ENCODE data around the gene EMB.
"Not testable (repeated sequence)": the region's sequence is repeated elsewhere in the genome, so short reads cannot be mapped to it uniquely, and the experiment has no call there.

Gene EMB, protein sequence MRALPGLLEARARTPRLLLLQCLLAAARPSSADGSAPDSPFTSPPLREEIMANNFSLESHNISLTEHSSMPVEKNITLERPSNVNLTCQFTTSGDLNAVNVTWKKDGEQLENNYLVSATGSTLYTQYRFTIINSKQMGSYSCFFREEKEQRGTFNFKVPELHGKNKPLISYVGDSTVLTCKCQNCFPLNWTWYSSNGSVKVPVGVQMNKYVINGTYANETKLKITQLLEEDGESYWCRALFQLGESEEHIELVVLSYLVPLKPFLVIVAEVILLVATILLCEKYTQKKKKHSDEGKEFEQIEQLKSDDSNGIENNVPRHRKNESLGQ
- total RNA-seq: 260 to 383 reads per million in 2 donors

DNA sequence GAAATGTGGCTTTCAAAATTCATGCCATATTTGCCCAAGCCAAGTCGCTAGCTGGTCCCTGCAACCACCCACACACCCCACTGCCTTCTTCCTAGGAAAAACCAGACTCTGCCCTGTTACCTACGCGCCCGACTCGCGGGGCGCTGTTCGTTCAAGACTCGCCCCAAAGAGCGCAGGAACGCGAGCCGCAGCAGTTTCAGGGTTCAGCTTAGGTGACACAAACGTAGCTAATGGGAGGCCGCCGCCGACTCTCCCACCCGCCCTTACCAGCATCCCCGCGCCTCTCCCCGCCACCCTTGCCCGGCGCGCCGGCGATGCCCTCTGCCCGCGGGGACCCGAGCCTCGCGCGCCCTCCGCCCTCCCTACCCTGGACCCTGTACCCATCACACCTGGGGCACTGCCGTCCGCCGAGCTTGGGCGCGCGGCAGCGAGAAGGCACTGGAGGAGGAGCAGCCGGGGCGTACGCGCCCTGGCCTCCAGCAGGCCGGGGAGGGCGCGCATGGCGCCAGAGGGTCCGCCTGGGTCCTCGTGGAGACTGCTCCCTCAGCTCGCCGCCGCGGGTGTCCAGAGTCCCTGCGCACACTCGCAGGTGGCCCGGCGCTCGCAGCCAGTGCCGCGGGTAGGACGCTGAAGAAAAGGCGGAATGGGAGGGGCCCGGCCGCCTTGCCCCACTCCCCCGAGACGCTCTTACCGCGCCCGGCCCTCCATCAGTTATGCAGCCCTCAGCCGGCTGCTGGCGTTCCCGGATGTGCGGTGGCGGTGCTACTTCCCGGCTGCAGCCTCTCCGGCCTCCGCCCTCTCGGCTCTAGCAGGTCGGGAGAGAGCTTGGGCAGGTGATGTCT is at the start of gene EMB:
EMB (minus strand) TSS at position 638 of the 842 bp plus-strand sequence; CDS start at position 501, 137 bp downstream.
- peak; percentile 45 to 95 (median 68) for DNase-seq

DNA sequence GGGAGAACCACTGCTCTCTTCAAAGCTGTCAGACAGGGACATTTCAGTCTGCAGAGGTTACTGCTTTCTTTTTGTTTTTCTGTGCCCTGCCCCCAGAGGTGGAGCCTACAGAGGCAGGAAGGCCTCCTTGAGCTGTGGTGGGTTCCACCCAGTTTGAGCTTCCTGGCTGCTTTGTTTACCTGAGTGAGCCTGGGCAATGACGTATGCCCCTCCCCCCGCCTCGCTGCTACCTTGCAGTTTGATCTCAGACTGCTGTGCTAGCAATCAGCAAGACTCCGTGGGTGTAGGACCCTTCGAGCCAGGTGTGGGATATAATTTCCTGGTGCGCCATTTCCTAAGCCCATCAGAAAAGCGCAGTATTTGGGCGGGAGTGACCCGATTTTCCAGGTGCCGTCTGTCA is 48.4 kb upstream of the EMB start:
- DNase-seq: peak in 2 of 5 experiments; percentile 74 to 77

DNA sequence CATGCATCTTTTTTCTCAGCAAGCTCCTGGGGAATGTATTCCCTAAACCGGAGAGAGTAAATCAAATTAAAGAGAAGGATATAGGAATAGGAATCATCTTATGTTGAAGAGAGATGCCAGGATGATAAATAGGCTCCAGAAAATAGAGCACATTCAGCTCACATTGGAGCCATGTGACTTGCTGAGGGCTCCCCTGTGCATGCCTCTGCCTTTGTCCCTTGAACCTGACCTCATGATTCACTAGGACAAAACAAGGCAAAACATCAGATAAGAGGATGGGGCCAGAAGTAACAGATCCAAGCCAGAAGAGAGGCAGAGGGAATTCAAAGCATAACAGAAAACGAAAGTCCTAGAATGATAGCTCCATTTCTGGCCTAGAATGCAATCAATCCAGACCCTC is 37.7 kb upstream of the EMB start:
- not testable (repeated sequence) for DNase-seq

DNA sequence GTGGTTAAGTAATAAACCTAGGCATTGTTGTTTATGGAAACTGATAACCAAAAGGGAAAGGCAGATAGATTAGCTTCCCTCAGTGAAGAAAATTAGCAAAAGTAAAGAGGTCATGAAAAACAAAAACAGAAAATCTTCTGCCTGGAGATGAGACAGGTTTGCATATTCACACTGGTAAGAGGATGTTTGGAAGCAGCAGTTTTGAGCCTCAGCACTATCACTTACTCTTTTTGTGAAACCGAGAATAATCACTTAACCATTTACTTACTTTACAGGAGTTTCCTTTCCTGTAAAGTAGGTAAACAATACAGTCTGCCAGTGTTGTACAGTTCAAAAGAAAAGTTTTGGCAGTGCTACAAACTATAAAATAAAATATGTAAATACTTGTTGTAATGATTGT is 35.5 kb upstream of the EMB start:
- peak in 1 of 5 experiments; percentile 53 for DNase-seq

DNA sequence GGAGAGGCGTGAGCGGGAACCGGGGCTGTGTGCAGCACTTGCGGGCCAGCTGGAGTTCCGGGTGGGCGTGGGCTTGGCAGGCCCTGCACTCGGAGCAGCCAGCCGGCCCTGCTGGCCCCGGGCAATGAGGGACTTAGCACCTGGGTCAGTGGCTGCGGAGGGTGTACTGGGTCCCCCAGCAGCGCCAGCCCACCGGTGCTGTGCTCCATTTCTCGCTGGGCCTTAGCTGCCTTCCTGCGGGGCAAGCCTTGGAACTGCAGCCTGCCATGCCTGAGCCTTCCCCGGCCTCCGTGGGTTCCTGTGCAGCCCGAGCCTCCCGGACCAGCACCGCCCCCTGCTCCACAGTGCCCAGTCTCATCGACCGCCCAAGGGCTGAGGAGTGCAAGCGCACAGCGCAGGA is 23.9 kb upstream of the EMB start:
- DNase-seq: not testable (repeated sequence)

DNA sequence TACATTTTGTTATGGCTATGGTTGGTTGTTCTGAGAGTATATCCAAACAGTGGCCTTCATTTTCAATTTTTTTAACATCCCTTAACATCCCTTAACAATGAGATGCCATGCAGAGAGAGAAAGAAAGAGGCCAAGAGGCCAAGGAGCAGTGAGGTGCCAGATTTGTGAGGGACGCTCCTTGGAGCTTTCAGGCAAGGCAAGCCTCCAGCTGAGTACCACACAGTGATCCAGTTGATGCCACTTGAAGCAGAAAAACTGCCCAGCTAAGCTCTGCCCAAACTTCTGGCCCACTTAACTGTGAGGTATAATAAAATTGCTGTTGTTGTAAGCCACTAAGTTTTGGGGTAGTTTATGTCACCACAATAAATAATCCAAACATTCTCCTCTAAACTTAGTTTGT is 22.6 kb upstream of the EMB start:
- DNase-seq: no peak

DNA sequence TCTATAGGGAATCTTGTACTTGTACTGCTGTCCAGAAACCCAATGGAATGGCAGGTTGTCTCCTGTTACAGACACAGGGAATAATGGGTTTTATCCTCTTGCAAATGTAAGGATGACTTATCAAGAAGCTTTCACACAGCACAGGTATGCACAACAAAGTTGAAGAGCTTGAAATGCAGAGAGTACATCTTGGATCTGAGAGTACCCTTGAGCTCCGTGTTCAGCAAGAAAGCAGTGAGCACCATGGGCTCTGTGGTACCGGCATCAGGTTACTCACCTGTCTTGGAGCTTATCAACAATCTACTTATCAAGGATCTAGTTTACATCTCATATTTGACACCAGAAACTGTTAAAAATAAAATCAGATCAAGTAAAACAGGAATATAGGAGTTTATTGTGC is 22.0 kb upstream of the EMB start:
- DNase-seq: no peak

DNA sequence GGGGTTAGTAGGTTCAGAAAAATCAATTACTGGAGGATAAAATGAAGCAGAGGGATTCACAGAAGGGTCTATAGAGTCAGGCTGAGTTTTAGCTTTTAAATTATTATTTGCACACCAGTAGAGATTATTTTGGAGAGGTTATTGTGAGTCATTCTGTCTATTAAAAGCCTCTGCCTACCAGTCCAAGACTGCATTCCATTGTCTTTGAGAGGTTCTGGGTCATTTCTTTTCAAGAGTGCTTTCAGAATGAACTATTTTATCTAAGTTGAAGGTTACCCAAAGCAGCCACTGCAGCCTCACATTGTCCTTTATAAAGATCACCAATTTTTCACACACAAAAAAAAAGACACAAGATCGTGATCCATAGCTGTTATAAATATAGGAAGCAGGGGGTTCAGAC is 21.5 kb upstream of the EMB start:
- DNase-seq: not testable (repeated sequence)

DNA sequence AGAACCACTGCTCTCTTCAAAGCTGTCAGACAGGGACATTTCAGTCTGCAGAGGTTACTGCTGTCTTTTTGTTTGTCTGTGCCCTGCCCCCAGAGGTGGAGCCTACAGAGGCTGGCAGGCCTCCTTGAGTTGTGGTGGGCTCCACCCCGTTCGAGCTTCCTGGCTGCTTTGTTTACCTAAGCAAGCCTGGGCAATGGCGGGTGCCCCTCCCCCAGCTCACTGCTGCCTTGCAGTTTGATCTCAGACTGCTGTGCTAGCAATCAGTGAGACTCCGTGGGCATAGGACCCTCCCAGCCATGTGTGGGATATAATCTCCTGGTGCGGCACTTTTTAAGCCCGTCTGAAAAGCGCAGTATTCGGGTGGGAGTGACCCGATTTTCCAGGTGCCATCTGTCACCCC is 17.3 kb upstream of the EMB start:
- peak in 3 of 5 experiments; percentile 20 to 75 (median 42) for DNase-seq

DNA sequence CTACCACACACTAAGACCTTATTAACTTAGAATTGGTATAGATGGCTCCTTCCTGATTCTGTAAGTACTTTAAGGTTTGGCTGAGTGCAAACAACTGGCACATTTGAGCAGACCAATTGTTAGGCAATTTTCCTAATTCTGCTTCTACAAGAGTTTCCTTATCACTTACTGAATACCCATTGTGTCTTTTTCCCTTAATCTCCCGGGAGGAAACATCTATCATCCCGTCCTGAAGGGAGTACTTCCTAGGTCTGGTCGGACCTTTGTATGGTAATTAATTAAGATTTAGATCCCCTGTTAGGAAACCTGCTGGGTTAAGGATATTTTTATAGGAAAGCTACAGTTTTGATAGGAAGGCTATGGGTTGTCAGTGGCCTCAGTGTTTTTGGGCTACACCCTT is 8.2 kb upstream of the EMB start:
- DNase-seq: not testable (repeated sequence)

DNA sequence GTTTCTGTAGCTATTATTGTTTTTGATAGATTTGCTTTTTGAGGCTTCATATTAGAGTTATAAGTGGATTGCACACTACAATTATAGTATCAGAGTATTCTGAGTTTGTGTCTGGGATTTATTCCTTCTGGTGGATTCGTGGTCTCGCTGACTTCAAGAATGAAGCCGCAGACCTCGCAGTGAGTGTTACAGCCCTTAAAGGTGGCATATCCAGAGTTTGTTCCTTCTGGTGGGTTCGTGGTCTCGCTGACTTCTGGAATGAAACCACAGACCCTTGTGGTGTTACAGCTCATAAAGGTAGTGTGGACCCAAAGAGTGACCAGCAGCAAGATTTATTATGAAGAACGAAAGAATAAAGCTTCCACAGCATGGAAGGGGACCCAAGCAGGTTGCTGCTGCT is 6.9 kb upstream of the EMB start:
- no peak for DNase-seq

DNA sequence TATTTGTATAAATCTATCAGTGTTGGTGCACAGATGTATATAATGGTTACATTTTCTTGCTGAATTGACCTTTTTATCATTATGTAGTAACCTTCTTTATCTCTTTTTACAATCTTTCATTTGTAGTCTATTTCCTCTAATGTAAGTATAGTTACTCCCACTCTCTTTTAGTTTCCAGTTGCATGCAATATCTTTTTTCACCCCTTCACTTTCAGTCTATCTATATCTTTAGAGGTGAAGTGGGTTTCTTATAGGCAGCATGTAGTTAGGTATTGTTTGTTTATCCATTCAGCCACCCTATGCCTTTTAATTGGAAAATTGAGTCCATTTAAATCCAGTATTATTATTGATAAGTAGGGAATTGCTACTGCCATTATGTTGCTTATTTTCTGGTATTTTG is 6.1 kb upstream of the EMB start:
- DNase-seq: no peak

DNA sequence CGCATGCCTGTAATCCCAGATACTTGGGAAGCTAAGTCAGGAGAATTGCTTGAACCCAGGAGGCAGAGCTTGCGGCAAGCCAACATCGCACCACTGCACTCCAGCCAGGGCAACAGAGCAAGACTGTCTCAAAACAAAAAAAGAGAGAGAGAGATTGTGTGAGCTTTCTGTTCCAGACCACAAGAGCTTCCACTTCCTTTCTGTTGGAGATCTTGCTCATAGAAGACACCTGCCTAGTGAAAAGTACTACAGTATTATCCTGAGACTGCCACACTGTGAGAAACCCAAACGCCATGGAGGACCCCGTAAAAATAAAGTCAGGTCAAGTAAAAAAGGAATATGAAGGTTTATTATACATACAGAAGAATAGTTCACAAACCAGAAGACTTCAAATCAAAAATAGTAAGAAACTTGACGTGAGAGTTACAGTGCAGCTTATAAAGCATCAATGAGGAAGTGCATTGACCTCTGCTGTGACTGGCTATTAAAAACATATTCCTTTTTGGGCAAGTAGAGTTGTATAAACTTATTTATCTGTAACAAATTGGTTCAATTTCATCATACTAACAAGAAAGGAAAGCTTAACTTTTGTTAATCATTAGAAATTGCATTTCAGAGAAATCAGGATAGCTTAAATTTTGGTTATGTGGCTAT is 4.3 kb upstream of the EMB start:
- DNase-seq: peak in 2 of 5 experiments; percentile 63 to 92

DNA sequence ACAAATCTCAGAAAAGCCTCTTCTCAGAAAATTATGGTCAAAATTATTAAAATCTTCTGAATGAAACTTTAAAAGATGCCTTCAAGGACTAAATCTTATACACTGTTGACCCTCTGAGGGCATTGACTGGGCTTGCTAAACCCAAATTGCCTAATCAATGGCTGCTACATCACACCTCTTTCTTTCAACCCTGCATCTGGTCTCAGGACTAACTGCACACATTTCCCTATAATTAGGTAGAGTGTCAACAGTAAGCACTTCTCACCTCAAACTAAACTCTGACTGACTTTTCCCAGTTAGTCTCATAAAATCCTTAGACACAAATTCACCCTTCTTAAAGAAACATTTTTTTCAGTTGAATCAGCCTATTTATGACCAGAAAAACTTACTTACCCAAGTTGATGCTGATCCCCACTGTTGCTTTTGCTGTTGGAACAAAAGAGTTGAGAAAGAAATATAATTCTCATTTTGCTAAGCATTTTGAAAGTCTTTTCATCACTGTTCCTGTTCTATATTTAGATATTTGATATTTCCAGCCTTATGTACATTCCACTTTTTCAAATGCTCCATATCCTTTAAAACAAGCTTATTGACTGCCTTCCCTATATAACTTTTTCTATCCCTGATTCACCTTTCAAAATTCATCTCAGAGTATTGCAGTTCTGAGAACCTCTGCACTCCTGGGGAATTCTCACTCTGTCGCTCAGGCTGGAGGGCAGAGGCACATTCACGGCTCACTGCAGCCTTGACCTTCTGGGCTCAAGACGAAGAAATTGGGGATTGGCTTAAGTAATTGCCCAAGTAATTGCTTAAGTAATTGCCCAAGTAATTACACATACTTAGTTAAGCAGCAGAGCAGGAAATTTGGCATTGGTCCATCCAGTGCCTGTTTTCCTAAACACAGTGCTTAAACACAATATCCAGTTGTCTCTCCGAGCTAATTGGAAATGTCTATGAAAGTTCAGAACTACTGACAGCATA is 1.8 kb upstream of the EMB start:
- DNase-seq: not testable (repeated sequence)

DNA sequence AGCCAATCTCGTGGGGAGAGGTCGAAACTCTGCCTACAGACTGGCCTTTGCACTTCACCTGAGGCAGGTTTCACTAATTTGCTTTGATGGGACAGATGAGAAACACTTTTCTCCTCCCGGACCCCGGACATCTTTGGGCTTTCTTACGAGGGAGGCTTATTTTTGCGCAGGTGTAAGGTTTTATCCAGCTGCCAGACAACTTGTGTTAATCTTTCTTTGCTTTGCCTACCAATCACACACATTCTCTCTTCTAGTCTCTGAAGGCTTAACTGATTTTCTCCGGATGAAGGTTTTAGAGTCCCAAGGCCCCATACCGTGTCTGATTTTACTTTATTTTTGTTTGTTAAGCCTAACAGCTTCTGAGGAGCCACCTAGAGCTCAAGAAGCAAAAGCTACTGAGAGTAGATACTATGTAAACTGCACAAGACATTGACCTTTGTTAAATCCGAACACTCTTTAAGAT is 436 bp upstream of the EMB start:
- DNase-seq: no peak

DNA sequence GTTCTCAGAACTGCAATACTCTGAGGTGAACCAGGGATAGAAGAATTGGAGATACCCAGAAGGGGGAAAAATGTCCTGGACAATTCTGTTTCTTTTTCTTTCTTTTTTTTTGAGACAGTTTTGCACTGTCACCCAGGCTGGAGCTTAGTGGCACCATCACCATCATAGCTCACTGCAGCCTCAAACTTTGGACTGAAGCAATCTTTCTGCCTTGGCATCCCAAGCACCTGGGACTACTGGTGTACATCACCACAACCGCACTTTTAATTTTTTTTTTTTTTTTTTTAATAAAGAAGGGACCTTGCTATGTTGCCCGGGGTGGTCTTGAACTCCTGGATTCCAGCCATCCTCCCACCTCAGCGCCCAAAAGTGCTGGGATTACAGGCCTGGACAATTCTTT is 1.9 kb downstream of the EMB start:
- DNase-seq: peak in 1 of 5 experiments; percentile 34

DNA sequence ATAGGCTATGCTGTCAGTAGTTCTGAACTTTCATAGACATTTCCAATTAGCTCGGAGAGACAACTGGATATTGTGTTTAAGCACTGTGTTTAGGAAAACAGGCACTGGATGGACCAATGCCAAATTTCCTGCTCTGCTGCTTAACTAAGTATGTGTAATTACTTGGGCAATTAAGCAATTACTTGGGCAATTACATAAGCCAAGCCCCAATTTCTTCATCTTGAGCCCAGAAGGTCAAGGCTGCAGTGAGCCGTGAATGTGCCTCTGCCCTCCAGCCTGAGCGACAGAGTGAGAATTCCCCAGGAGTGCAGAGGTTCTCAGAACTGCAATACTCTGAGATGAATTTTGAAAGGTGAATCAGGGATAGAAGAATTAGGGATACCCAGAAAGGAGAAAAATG is 3.0 kb downstream of the EMB start:
- not testable (repeated sequence) for DNase-seq

DNA sequence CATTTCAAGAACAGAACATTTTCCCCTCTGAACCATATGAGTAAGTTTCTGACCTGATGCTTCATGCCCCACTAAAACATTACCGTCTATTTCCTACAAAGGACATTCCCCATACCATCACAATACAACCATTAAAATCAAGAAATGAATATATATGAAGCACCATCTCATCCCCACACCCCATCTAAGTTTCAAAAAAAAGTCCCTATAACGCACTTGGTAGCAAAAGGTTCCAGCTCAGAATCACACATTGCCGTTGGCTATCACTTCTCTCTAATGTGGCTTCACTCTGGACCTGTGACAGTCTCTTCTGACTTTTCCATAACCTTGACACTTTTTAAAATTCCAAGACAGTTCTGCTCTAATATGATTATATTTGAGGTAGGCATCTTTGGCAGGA is 5.9 kb downstream of the EMB start:
- DNase-seq: peak in 1 of 5 experiments; percentile 34

DNA sequence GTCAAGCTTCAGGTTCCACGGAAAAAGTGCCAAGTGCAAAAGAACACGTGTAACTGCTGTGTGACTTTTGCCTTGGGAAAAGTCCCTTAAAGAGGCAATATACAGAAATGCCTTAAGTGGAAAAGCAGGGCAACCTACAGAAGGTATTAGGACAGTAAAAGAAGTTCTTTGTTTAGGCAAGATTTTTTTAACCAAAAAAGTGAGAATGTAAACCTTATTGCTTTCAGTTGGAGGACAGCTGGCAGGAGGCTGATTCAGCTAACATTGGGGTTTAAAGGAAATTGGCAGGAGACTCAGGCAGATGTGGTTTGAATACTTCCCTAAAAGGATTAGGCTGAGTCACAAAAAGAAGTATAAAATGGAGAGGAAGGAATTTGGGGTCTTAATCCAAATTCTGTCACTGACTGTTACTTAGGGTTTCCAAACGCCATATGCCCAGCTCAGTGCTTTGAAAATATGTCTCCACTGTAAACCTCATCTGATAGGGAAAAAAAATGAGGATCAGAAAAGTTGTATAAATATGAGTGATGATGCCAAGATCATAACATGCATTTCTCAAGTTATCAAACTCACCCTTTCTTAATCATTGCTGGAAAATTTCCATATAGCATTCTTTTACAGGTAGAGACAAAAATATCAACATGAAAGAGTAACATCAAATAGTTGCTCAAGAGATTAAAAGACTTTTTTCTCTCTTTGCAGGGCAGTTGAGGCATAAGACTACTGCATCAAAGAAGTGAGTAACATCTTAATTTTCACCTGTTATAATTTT is 9.8 kb downstream of the EMB start:
- DNase-seq: not testable (repeated sequence)

DNA sequence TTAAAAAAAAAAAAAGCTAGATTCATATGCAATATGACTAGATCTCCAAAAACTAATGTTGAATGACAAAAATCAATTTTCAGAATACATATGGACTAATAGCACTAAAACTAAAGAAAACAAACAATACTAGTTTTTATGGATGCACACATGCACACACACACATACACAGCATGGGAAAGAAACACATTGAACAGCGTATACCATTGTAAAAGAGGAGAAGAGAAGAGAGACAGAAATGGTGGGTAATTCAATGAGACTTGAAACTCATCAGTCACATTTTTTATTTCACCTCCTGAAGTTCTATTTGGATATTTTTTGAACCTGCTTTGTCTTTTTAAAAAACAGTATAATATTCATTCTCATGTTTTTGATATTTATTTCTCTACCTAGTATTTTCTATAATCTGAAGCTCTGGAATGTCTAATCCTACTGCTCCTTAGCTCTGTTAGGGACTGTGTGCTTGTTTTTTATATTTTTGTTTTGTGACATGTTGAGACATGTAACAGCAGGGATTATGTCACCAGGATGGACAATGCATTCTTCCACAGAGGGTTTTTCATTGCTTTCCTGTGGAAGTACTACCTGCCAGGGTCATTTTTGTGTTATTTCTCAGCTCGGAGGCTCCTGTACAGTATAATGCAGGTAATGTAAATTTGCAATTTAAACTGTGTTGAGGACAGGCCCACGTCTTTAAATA is 17.8 kb downstream of the EMB start:
- not testable (repeated sequence) for DNase-seq

Data from T-helper 2 cell (primary cell).